Subcutaneous adipose tissue (tissue), 4 donors: Measurements from ENCODE around the gene PHC1. TPM values are rescaled to one million over a fixed set of nuclear protein-coding genes. Genes with fewer than 3 reads are reported as not detected.

Source experiments
- CTCF ChIP-seq: fragments of 450-650 bp; IDR thresholded peaks from one replicate; pipeline ENCODE4 v1.5.1; 2016; ENCODE audit warnings: low read depth, mild to moderate bottlenecking, control low read depth, antibody characterized with exemption, moderate library complexity
- total RNA-seq, 4 donors: library from RNA; depleted of rRNA; stranded (reverse); fragments of >200 nt; gene quantifications; one replicate each; pipeline ENCODE4 v1.1.0, GENCODE V29; 2016

The PHC1 gene
- total RNA-seq, 4 donors from 2014 or later: 17.5 to 33.5 (median 24.5) TPM

- no peak for TF ChIP-seq CTCF
Measured at GRCh38 chr12:8899830-8900229, 14.5 kb upstream of the PHC1 start.

- TF ChIP-seq CTCF: no peak
Measured at GRCh38 chr12:8903646-8904045, 10.7 kb upstream of the PHC1 start.

GRCh38 chr12:8904665-8905064 lies 9.6 kb upstream of the PHC1 start:
- no peak for TF ChIP-seq CTCF

GRCh38 chr12:8905546-8905945 lies 8.8 kb upstream of the PHC1 start:
- no peak for TF ChIP-seq CTCF

- no peak for TF ChIP-seq CTCF
Measured at GRCh38 chr12:8906266-8907180, 7.8 kb upstream of the PHC1 start.

- TF ChIP-seq CTCF: no peak
Measured at GRCh38 chr12:8907513-8907912, 6.8 kb upstream of the PHC1 start.

GRCh38 chr12:8909752-8910151 lies 4.6 kb upstream of the PHC1 start:
- TF ChIP-seq CTCF: no peak
